HG03095 (cell line): ENCODE results near the gene MCRIP2.

Experiments
- ATAC-seq: cut with Tn5 transposase; IDR thresholded peaks from one replicate; pipeline ENCODE4 v1.9.1; 2021; ENCODE audit warnings: moderate library complexity; ENCODE audit not compliant: unreplicated experiment

MCRIP2 gene

GRCh38 chr16:667780-668518 lies 26.3 kb downstream of the MCRIP2 start, which contains the start of gene RHOT2:
Gene RHOT2, plus strand, starts transcription at chr16:668132. Its CDS starts 68 bp downstream, at chr16:668200.
- ATAC-seq: peak; percentile 59

- ATAC-seq: no peak
Measured at GRCh38 chr16:668519-669171, 27.0 kb downstream of the MCRIP2 start.

GRCh38 chr16:669666-670065 lies 28.0 kb downstream of the MCRIP2 start:
- ATAC-seq: no peak

GRCh38 chr16:670485-671352 lies 29.1 kb downstream of the MCRIP2 start:
- no peak for ATAC-seq

- no peak for ATAC-seq
Measured at GRCh38 chr16:671353-672131, 29.9 kb downstream of the MCRIP2 start.

GRCh38 chr16:672371-672770 lies 30.7 kb downstream of the MCRIP2 start:
- no peak for ATAC-seq

- ATAC-seq: no peak
Measured at GRCh38 chr16:672851-673250, 31.2 kb downstream of the MCRIP2 start.

- no peak for ATAC-seq
Measured at GRCh38 chr16:673399-673991, 31.9 kb downstream of the MCRIP2 start.

GRCh38 chr16:674214-674881 lies 32.7 kb downstream of the MCRIP2 start:
- ATAC-seq: no peak

- no peak for ATAC-seq
Measured at GRCh38 chr16:674968-675883, 33.6 kb downstream of the MCRIP2 start, which contains the start of gene RHBDL1. Gene RHBDL1, plus strand, starts transcription at chr16:675671. Its CDS starts 120 bp downstream, at chr16:675791.

GRCh38 chr16:675884-676564 lies 34.4 kb downstream of the MCRIP2 start:
- ATAC-seq: no peak

- ATAC-seq: no peak
Measured at GRCh38 chr16:676565-676902, 34.9 kb downstream of the MCRIP2 start.

GRCh38 chr16:676913-677312 lies 35.3 kb downstream of the MCRIP2 start:
- no peak for ATAC-seq

- ATAC-seq: no peak
Measured at GRCh38 chr16:677316-678190, 35.9 kb downstream of the MCRIP2 start.

GRCh38 chr16:678209-678857 lies 36.7 kb downstream of the MCRIP2 start:
- no peak for ATAC-seq

GRCh38 chr16:678858-679813 lies 37.5 kb downstream of the MCRIP2 start:
- no peak for ATAC-seq
